Measurements from ENCODE around the gene TUBB1. TPM values are rescaled to one million over a fixed set of nuclear protein-coding genes. Genes with fewer than 3 reads are reported as not detected.

Gene TUBB1
- total RNA-seq, 1 donor from 2014 or later, result not detected

Other genes starting within 250 kb of the TUBB1 start
- gene GNAS-AS1, start 168.5 kb upstream of the TUBB1 start, total RNA-seq (ENCODE audit: low replicate concordance), result 5.8 and 6.4 TPM in 2 replicates
- gene GNAS, start 166.7 kb upstream of the TUBB1 start, total RNA-seq (ENCODE audit: low replicate concordance), result 794 and 973 TPM in 2 replicates
- 58.9 and 59.2 TPM in 2 replicates for gene NELFCD, start 38.2 kb upstream of the TUBB1 start, total RNA-seq (ENCODE audit: low replicate concordance)
- gene CTSZ, start 12.2 kb upstream of the TUBB1 start, total RNA-seq (ENCODE audit: low replicate concordance), result 34.2 and 52.5 TPM in 2 replicates
- gene ATP5F1E, start 12.9 kb downstream of the TUBB1 start, total RNA-seq (ENCODE audit: low replicate concordance), result 24.3 and 29.7 TPM in 2 replicates
- 41.3 and 78.8 TPM in 2 replicates for gene PRELID3B, start 23.4 kb downstream of the TUBB1 start, total RNA-seq (ENCODE audit: low replicate concordance)
- not detected in 2 replicates for gene ZNF831, start 144.4 kb downstream of the TUBB1 start, total RNA-seq (ENCODE audit: low replicate concordance)